ENCODE measurements around the gene FABP3. TPM values are rescaled to one million over a fixed set of nuclear protein-coding genes. Genes with fewer than 3 reads are reported as not detected.
"Not testable (repeated sequence)": the region's sequence is repeated elsewhere in the genome, so short reads cannot be mapped to it uniquely, and the experiment has no call there.

FABP3 gene
- total and polyA plus RNA-seq, 2 experiments from 2014 or later = 2.1 to 4.0 TPM

DNA sequence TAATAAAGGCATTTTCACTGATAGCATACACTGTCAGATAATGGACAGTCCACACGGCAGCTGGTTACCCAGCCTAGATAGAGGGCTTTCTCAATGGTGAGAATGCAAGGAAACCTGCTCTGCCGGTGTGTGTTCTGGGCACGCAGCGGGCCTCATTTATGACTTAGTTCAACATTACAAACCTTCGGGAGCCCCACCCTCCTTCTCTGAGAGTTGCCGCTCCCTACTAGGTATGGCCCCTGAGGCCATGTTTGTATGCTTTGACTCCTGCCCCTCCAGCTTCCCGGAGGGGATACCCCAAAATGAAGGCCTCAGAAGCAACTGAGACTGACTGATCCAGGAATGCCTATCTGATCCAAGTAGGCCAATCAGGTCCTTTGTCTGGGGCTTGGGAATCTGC is 17.2 kb upstream of the FABP3 start:
- H3K27me3 ChIP-seq (replicated peaks; ENCODE audit: insufficient read depth) = no peaks in the 10 kb centered on the region
- H2AFZ ChIP-seq = no peak overlapping the region
- H4K20me1 ChIP-seq (ENCODE audit: insufficient read depth) = no peaks in the 10 kb centered on the region
- H3K9me2 ChIP-seq (ENCODE audit: insufficient read depth) = no peaks in the 10 kb centered on the region
- H3F3A ChIP-seq (ENCODE audit: insufficient read depth) = no peaks in the 10 kb centered on the region
- no peaks in the 10 kb centered on the region for H3K4me1 ChIP-seq (ENCODE audit: insufficient read depth)
- H3K4me2 ChIP-seq (ENCODE audit: unreplicated experiment) = no peak overlapping the region
- in situ Hi-C loops (cut with MboI) = no loop called here
- TF ChIP-seq EZH2phosphoT487 (IDR thresholded peaks at IDR 0.05; ENCODE audit: insufficient read depth, low read depth) (no peak), EZH2 (IDR thresholded peaks at IDR 0.05; ENCODE audit: insufficient read depth, poor library complexity, severe bottlenecking) (no peak)
- no peak overlapping the region for H3K27ac ChIP-seq
- no peak overlapping the region for H3K9ac ChIP-seq
- H3K36me3 ChIP-seq (ENCODE audit: low read depth) = no peaks in the 10 kb centered on the region
- no peak for DNase-seq
- no peaks in the 10 kb centered on the region for H3K9me3 ChIP-seq (ENCODE audit: low read depth)
- 89 to 95% methylated on average over 7 of the region's 7 CpGs for WGBS, 2 experiments (ENCODE audit: low coverage in 1 of 2, low lambda C conversion rate in 2 of 2, missing lambda C conversion rate in 2 of 2)
- H3K4me3 ChIP-seq = no peak overlapping the region
- H3K79me2 ChIP-seq (ENCODE audit: insufficient read depth) = no peaks in the 10 kb centered on the region

DNA sequence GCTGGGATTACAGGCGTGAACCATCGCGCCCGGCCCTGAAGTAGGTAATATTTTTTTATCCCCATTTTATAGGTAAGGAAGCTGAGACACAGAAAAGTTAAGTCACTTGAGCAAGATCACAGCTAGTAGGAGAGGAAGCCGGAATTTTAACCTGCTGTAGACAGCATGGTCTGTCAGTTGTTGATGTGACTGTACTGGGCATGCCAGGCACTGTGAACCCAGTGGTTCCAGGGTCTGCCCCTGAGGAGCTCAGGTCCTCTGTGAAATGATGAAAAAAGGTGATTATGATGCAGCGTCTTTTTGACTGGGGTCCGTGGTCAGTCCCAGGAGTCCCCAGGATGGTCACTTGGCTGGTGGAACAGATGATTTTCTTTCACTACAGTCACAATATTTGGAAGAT is 16.7 kb upstream of the FABP3 start:
- Histone ChIP-seq H3K27me3 (replicated peaks; ENCODE audit: insufficient read depth) (no peaks in the 10 kb centered on the region), H3K4me3 (no peak overlapping the region), H3K4me2 (ENCODE audit: unreplicated experiment) (no peak overlapping the region), H3K9me2 (ENCODE audit: insufficient read depth) (no peaks in the 10 kb centered on the region), H3K79me2 (ENCODE audit: insufficient read depth) (no peaks in the 10 kb centered on the region), H4K20me1 (ENCODE audit: insufficient read depth) (no peaks in the 10 kb centered on the region), H3K27ac (no peak overlapping the region), H3F3A (ENCODE audit: insufficient read depth) (no peaks in the 10 kb centered on the region), H3K4me1 (ENCODE audit: insufficient read depth) (no peaks in the 10 kb centered on the region), H3K9me3 (ENCODE audit: low read depth) (no peaks in the 10 kb centered on the region), H3K36me3 (ENCODE audit: low read depth) (no peaks in the 10 kb centered on the region), H2AFZ (no peak overlapping the region), H3K9ac (no peak overlapping the region)
- in situ Hi-C loops (cut with MboI) = no loop called here
- no peak for DNase-seq
- TF ChIP-seq EZH2 (IDR thresholded peaks at IDR 0.05; ENCODE audit: insufficient read depth, poor library complexity, severe bottlenecking) (no peak), EZH2phosphoT487 (IDR thresholded peaks at IDR 0.05; ENCODE audit: insufficient read depth, low read depth) (no peak)
- 93 to 97% methylated on average over 7 of the region's 7 CpGs for whole genome bisulfite sequencing, 2 experiments (ENCODE audit: low coverage in 1 of 2, low lambda C conversion rate in 2 of 2, missing lambda C conversion rate in 2 of 2)

DNA sequence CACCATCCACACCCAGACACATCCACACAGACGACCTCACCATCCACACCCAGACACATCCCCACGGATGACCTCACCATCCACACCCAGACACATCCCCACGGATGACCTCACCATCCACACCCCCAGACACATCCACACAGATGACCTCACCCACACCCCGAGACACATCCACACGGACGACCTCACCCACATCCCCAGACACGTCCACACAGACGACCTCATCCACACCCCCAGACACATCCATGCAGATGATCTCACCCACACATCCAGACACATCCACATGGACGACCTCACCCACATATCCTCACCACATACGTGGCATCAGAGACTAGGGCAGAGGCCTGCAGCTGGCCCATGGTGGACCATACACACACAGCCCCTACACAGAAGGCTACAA is 14.7 kb upstream of the FABP3 start:
- H3K79me2 ChIP-seq (ENCODE audit: insufficient read depth) = no peaks in the 10 kb centered on the region
- in situ Hi-C loops (cut with MboI) = no loop called here
- no peaks in the 10 kb centered on the region for H3K9me2 ChIP-seq (ENCODE audit: insufficient read depth)
- H3K4me3 ChIP-seq = no peak overlapping the region
- H3K9me3 ChIP-seq (ENCODE audit: low read depth) = no peaks in the 10 kb centered on the region
- no peaks in the 10 kb centered on the region for H3F3A ChIP-seq (ENCODE audit: insufficient read depth)
- H4K20me1 ChIP-seq (ENCODE audit: insufficient read depth) = no peaks in the 10 kb centered on the region
- H3K36me3 ChIP-seq (ENCODE audit: low read depth) = no peaks in the 10 kb centered on the region
- H3K4me2 ChIP-seq (ENCODE audit: unreplicated experiment) = no peak overlapping the region
- peak; percentile 33 for DNase-seq
- H3K27ac ChIP-seq = no peak overlapping the region
- no peak overlapping the region for H2AFZ ChIP-seq
- no peaks in the 10 kb centered on the region for H3K27me3 ChIP-seq (replicated peaks; ENCODE audit: insufficient read depth)
- no peaks in the 10 kb centered on the region for H3K4me1 ChIP-seq (ENCODE audit: insufficient read depth)
- 55 to 64% methylated on average over 6 to 10 of the region's 10 CpGs for WGBS, 2 experiments (ENCODE audit: low coverage in 1 of 2, low lambda C conversion rate in 2 of 2, missing lambda C conversion rate in 2 of 2)
- H3K9ac ChIP-seq = no peak overlapping the region
- TF ChIP-seq EZH2 (IDR thresholded peaks at IDR 0.05; ENCODE audit: insufficient read depth, poor library complexity, severe bottlenecking) = no peak
- TF ChIP-seq EZH2phosphoT487 (IDR thresholded peaks at IDR 0.05; ENCODE audit: insufficient read depth, low read depth) = no peak

DNA sequence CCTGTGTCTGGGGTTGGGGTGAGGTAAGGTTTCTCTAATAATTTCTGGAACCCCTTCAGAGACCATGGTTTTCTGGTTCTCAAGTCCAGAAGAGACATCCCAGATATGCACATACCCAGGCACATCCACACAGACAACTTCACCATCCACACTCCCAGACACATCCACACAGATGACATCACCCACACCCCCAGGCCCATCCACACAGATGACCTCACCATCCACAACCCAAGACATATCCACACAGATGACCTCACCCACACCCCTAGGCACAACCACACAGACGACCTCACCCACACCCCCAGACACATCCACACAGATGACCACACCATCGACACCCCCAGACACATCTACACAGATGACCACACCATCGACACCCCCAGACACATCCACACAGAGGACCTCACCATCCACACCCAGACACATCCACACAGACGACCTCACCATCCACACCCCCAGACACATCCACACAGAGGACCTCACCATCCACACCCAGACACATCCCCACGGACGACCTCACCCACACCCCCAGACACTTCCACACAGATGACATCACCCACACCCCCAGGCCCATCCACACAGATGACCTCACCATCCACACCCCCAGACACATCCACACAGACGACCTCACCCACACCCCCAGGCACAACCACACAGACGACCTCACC is 13.8 kb upstream of the FABP3 start:
- DNase-seq; H3K27ac ChIP-seq; H2AFZ ChIP-seq; H3K4me1 ChIP-seq (ENCODE audit: insufficient read depth); H3K36me3 ChIP-seq (ENCODE audit: low read depth); H3K27me3 ChIP-seq (replicated peaks; ENCODE audit: insufficient read depth); H3K9me2 ChIP-seq (ENCODE audit: insufficient read depth); H3K9me3 ChIP-seq (ENCODE audit: low read depth); H3F3A ChIP-seq (ENCODE audit: insufficient read depth); in situ Hi-C loops (cut with MboI); H3K79me2 ChIP-seq (ENCODE audit: insufficient read depth); H3K4me3 ChIP-seq; H4K20me1 ChIP-seq (ENCODE audit: insufficient read depth); H3K9ac ChIP-seq; H3K4me2 ChIP-seq (ENCODE audit: unreplicated experiment): not testable (repeated sequence)
- 68 to 83% methylated on average over 2 to 8 of the region's 8 CpGs for WGBS, 2 experiments (ENCODE audit: low coverage in 1 of 2, low lambda C conversion rate in 2 of 2, missing lambda C conversion rate in 2 of 2)

DNA sequence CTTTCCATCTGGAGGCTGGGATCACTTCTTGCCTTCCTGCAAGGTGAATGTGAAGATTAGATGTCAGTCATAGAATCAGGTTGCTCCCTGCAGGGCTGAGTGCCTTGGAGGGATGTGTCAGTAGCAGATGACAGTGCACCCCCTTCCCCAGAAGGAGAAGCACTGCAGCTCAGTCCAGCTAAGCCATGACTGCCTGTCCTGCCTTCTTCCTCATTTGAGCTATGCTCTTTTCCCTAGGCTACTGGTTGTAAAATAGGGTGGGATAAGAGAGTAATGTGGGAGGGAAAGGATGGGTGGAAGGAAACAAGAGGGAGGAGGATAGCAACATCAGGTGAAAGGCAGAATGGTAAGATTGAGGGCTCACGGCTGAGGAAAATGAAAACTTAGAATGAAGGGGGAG is 11.1 kb upstream of the FABP3 start:
- Histone ChIP-seq H2AFZ (no peak overlapping the region), H3K9me3 (ENCODE audit: low read depth) (no peaks in the 10 kb centered on the region)
- in situ Hi-C loops (cut with MboI) = no loop called here

More for the DNA sequence above, 11.1 kb upstream of the FABP3 start:
- Histone ChIP-seq H3K4me3 (no peak overlapping the region), H3K9me2 (ENCODE audit: insufficient read depth) (no peaks in the 10 kb centered on the region), H3F3A (ENCODE audit: insufficient read depth) (no peaks in the 10 kb centered on the region), H4K20me1 (ENCODE audit: insufficient read depth) (no peaks in the 10 kb centered on the region), H3K36me3 (ENCODE audit: low read depth) (no peaks in the 10 kb centered on the region), H3K27me3 (replicated peaks; ENCODE audit: insufficient read depth) (no peaks in the 10 kb centered on the region), H3K27ac (no peak overlapping the region), H3K79me2 (ENCODE audit: insufficient read depth) (no peaks in the 10 kb centered on the region), H3K4me2 (ENCODE audit: unreplicated experiment) (no peak overlapping the region), H3K9ac (no peak overlapping the region), H3K4me1 (ENCODE audit: insufficient read depth) (peaks cover 6% of the 10 kb centered on the region; the same call in 1 of the 2 replicates)
- WGBS, 2 experiments (ENCODE audit: low coverage in 1 of 2, low lambda C conversion rate in 2 of 2, missing lambda C conversion rate in 2 of 2) = 87 to 92% methylated on average over 1 of the region's 1 CpG
- DNase-seq = no peak
- TF ChIP-seq EZH2 (IDR thresholded peaks at IDR 0.05; ENCODE audit: insufficient read depth, poor library complexity, severe bottlenecking) = no peak
- no peak for TF ChIP-seq EZH2phosphoT487 (IDR thresholded peaks at IDR 0.05; ENCODE audit: insufficient read depth, low read depth)

All from GM23248 (cell line).